Natural killer cell treated with Interleukin-12 subunit alpha and Interleukin-12 subunit beta and Interleukin-15 and Interleukin-18, amount 100 ng/mL, for 72 hours (primary cell): Measurements from ENCODE around the gene SLIT1. TPM values are rescaled to one million over a fixed set of nuclear protein-coding genes. Genes with fewer than 3 reads are reported as not detected.

Experiments used
- ATAC-seq, 2 donors: fragments of 150-1000 bp; cut with Tn5 transposase in 1 of 2; sonication (Bioruptor Pico), chemical (Tn5 transposase) in 1 of 2; 2 replicates each; pipeline ENCODE4 v1.10.0; 2021
- DNase-seq: peaks from one replicate; pipeline ENCODE4 v3.0.0; 2022; ENCODE audit warnings: low spot score
- H3K27ac Mint-ChIP-seq, 2 donors: 1 replicate in 1 of 2; 2 replicates in 1 of 2; pipeline ENCODE4 v1.8.0; 2022; ENCODE audit warnings: mixed read lengths in 2 of 2, mild to moderate bottlenecking in 1 of 2, moderate library complexity in 1 of 2
- H3K27me3 Mint-ChIP-seq, 2 donors: 1 replicate in 1 of 2; 2 replicates in 1 of 2; pipeline ENCODE4 v1.8.0; 2022; ENCODE audit warnings: mixed read lengths in 2 of 2
- H3K36me3 Mint-ChIP-seq: one replicate; pipeline ENCODE4 v1.8.0; 2022; ENCODE audit warnings: mixed read lengths
- H3K4me1 Mint-ChIP-seq, 2 donors: 1 replicate in 1 of 2; 2 replicates in 1 of 2; pipeline ENCODE4 v1.8.0; 2022; ENCODE audit warnings: low read depth in 2 of 2, mixed read lengths in 2 of 2, mild to moderate bottlenecking in 1 of 2
- H3K4me3 Mint-ChIP-seq: one replicate; pipeline ENCODE4 v1.8.0; 2022; ENCODE audit warnings: mixed read lengths
- H3K9me3 Mint-ChIP-seq: 2 replicates; pipeline ENCODE4 v1.8.0; 2022; ENCODE audit warnings: mixed read lengths
- total RNA-seq, 2 donors: library from RNA; stranded (reverse); gene quantifications; one replicate each; pipeline ENCODE4 v1.2.3, GENCODE V29; 2022

SLIT1 gene
- total RNA-seq, 2 donors from 2014 or later = 0.48 to 0.78 TPM

DNA sequence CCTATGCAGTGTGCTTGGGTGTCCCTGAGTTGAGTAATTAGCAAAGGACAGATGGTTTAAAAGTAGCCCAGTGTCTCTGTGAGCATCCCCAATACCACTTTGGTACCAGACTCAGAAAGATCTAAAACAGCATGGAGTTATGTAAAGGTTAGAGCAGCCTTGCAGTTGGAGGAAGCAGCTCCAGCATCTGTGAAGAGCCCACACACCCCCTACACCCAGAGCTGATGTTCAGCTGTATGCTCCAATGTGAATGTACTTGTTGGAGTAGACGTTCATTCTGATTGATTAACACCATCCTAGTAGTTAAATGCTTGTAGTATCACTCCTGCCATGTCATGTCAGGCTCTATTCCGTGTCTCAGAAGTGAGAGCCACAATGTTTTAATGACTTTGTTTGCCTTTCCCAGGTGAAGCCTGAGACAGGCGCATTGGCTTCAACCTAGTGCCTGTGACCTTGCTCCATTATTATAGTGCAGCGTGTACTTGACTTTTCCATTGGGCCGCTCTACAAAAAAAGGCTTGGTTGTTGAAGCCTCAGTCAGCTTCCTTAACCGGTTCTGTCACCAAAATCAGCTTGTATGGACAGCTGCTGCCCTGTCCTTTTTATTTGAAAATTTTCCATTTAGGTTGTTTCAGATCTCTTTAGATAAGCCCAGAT is 199.4 kb downstream of the SLIT1 start:
- DNase-seq (no peak), ATAC-seq (no peak)
- Mint-ChIP-seq H3K27me3 (no peaks in the 10 kb centered on the region), H3K4me3 (no peak overlapping the region), H3K4me1 (peaks cover 12 to 14% of the 10 kb centered on the region in 2 donors), H3K36me3 (peaks cover 11% of the 10 kb centered on the region), H3K27ac (no peak overlapping the region), H3K9me3 (no peaks in the 10 kb centered on the region)

DNA sequence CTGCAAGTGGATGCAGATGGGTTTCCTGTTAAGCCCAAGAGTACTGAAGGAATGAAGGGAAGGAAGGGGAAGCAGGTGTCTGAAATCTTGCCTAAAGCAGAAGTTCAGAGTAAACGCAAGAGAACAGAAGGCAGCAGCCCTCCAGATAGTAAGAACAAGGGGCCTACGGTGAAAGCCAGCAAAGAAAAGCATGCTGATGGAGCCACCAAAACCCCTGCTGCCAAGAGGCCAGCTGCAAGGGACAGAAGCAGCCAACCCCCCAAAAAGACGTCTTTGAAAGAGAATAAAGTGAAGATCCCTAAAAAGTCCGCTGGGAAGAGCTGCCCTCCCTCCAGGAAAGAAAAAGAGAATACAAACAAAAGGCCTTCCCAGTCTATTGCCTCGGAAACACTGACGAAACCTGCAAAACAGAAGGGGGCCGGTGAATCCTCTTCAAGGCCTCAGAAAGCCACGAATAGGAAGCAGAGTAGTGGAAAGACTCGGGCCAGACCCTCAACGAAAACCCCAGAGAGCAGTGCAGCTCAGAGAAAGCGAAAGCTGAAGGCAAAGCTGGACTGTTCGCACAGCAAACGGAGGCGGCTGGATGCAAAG is 201.1 kb downstream of the SLIT1 start:
- Mint-ChIP-seq H3K27me3 (no peaks in the 10 kb centered on the region), H3K4me1 (peaks cover 9 to 12% of the 10 kb centered on the region in 2 donors), H3K9me3 (no peaks in the 10 kb centered on the region), H3K36me3 (peaks cover 19% of the 10 kb centered on the region), H3K27ac (peak overlapping the region in 1 of 2 donors; percentile 18), H3K4me3 (peak overlapping the region; percentile 68)
- ATAC-seq = no peak
- DNase-seq = no peak

DNA sequence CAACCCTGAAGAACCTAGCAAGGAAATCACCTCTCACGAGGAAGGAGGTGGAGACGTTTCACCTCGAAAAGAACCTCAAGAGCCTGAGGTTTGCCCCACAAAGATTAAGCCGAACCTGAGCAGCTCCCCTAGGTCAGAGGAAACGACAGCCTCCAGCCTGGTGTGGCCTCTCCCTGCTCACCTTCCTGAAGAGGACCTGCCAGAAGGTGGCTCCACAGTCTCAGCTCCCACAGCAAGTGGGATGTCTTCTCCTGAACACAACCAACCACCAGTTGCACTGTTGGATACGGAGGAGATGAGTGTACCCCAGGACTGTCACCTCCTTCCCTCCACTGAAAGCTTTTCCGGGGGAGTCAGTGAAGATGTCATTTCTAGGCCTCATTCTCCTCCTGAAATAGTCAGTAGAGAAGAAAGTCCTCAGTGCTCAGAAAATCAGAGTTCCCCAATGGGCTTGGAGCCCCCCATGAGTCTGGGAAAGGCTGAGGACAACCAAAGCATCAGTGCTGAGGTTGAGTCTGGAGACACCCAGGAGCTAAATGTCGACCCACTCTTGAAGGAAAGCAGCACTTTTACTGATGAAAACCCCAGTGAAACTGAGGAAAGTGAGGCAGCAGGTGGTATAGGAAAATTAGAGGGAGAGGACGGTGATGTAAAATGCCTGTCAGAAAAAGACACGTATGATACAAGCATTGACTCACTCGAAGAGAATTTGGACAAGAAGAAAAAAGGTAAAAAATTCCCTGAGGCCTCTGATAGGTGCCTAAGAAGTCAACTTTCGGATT is 203.4 kb downstream of the SLIT1 start:
- Mint-ChIP-seq H3K4me3 (no peak overlapping the region), H3K4me1 (peaks cover 17 to 24% of the 10 kb centered on the region in 2 donors), H3K36me3 (peaks cover 19% of the 10 kb centered on the region), H3K27me3 (no peaks in the 10 kb centered on the region), H3K9me3 (no peaks in the 10 kb centered on the region), H3K27ac (no peak overlapping the region)
- ATAC-seq (no peak), DNase-seq (no peak)

- peak; percentile 65 to 84 for ATAC-seq
- no peaks in the 10 kb centered on the region for H3K27me3 Mint-ChIP-seq
- H3K4me3 Mint-ChIP-seq = peak overlapping the region; percentile 78
- H3K36me3 Mint-ChIP-seq = peaks cover 19% of the 10 kb centered on the region
- no peak for DNase-seq
- peak overlapping the region; percentile 79 to 82 for H3K27ac Mint-ChIP-seq
- H3K9me3 Mint-ChIP-seq = no peaks in the 10 kb centered on the region
- H3K4me1 Mint-ChIP-seq = peaks cover 7 to 15% of the 10 kb centered on the region in 2 donors
Measured at GRCh38 chr10:96978621-96979154, 207.1 kb downstream of the SLIT1 start.

DNA sequence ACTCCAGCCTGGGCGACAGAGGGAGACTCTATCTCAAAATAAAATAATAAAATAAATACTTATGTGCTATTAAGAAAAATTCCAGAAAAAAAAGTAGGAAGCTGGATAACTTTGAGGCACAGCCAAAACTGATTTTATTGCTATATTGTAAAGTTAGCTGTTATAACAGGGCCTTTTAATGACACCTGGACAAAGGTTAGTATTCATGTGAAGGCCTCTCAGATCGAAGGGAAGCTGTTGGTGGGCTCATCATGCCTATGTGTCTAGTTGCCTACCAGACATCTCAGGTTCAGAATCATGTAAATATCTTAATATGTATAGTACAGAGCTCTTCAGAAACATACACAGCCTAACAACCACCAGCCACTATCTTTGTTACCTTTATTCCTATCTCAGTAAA is 210.6 kb downstream of the SLIT1 start:
- ATAC-seq = no peak
- no peak for DNase-seq
- H3K27ac Mint-ChIP-seq = no peak overlapping the region
- H3K9me3 Mint-ChIP-seq = no peaks in the 10 kb centered on the region
- no peaks in the 10 kb centered on the region for H3K36me3 Mint-ChIP-seq
- H3K4me1 Mint-ChIP-seq = peaks cover 7 to 19% of the 10 kb centered on the region in 2 donors
- H3K4me3 Mint-ChIP-seq = no peak overlapping the region
- H3K27me3 Mint-ChIP-seq = no peaks in the 10 kb centered on the region

DNA sequence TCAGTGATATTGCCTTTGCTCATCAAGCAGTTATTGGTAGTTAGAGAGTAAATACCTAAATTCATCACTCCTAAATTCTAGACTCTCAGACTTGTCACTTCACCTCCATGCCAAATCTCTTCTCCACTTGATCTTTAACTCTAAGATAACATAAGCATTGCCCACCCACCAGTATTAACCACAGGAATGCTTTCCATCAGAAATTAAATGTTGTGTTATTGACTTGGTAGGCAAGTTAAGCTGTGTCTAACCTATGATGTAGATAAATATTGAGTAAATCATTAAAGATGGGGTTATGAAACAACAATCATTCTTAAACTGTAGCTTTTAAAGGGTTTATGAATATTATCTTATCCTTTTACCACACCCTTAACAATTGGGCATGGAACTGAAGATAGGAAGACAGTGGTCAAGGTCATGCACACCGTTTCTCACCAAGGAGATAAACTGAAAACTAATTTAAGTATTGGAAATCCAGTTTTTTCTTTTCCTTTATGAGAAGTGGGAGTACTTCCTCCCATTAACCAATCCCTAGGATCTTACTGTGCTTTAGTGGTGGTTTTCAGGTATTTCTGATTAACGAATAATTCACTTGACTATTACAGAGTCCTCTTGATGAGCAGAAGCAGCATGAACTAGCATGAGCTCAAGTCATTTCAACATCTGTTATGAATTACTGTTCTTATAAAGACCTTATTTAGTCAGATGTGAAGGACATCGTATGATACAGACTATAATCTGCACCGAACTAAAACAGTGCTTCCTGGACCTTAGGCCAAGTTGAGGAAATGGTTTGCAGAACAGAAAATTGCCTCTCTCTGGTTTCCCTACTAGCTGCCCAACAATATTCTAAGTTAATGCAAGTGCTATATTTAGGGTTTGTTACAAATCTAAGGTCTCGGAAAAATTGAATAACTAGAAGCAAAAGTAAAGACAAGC is 211.7 kb downstream of the SLIT1 start:
- Mint-ChIP-seq H3K36me3 (no peaks in the 10 kb centered on the region), H3K9me3 (no peaks in the 10 kb centered on the region)

GRCh38 chr10:96972264-96972663 is 213.5 kb downstream of the SLIT1 start:
- Mint-ChIP-seq H3K4me3 (no peak overlapping the region), H3K9me3 (no peaks in the 10 kb centered on the region), H3K27ac (no peak overlapping the region), H3K27me3 (no peaks in the 10 kb centered on the region), H3K36me3 (no peaks in the 10 kb centered on the region), H3K4me1 (peaks cover 4 to 5% of the 10 kb centered on the region in 2 donors)
- no peak for ATAC-seq
- DNase-seq = no peak

More for the DNA sequence above, 211.7 kb downstream of the SLIT1 start:
- DNase-seq (no peak), ATAC-seq (no peak)
- Mint-ChIP-seq H3K27ac (peak overlapping the region in 1 of 2 donors; percentile 65), H3K27me3 (no peaks in the 10 kb centered on the region), H3K4me3 (no peak overlapping the region), H3K4me1 (peaks cover 7 to 18% of the 10 kb centered on the region in 2 donors)

- Mint-ChIP-seq H3K36me3 (no peaks in the 10 kb centered on the region), H3K27me3 (no peaks in the 10 kb centered on the region), H3K4me1 (peaks cover 4 to 5% of the 10 kb centered on the region in 2 donors), H3K4me3 (no peak overlapping the region), H3K9me3 (no peaks in the 10 kb centered on the region), H3K27ac (no peak overlapping the region)
- ATAC-seq (no peak), DNase-seq (no peak)
Measured at GRCh38 chr10:96971324-96971723, 214.4 kb downstream of the SLIT1 start.

- Mint-ChIP-seq H3K4me3 (no peak overlapping the region), H3K4me1 (peaks cover 4 to 5% of the 10 kb centered on the region in 2 donors), H3K36me3 (no peaks in the 10 kb centered on the region), H3K9me3 (no peaks in the 10 kb centered on the region), H3K27me3 (no peaks in the 10 kb centered on the region), H3K27ac (no peak overlapping the region)
- ATAC-seq (no peak), DNase-seq (no peak)
Measured at GRCh38 chr10:96968682-96969423, 216.9 kb downstream of the SLIT1 start.

DNA sequence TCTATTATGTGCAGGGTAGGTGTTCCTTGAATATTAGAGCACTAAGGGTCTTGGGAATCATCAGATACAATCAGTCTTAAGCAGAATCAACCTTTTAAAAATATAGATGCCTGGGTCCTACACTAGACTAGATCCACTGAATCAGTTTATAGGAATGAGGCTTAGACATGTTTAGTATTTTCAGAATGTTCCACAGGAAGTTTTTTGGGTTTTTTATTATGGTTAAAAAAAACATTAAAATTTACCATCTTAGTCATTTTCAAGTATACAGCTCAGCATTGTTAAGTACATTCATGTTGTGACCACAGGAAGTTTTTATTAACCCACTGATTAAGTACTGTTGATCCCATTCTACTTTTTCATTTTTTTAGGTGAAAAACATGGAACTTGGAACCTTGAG is 217.9 kb downstream of the SLIT1 start:
- Mint-ChIP-seq H3K36me3 (no peaks in the 10 kb centered on the region), H3K4me3 (no peak overlapping the region), H3K9me3 (no peaks in the 10 kb centered on the region), H3K27me3 (no peaks in the 10 kb centered on the region), H3K27ac (no peak overlapping the region), H3K4me1 (peaks cover 4 to 5% of the 10 kb centered on the region in 2 donors)
- ATAC-seq = no peak
- DNase-seq = no peak

DNA sequence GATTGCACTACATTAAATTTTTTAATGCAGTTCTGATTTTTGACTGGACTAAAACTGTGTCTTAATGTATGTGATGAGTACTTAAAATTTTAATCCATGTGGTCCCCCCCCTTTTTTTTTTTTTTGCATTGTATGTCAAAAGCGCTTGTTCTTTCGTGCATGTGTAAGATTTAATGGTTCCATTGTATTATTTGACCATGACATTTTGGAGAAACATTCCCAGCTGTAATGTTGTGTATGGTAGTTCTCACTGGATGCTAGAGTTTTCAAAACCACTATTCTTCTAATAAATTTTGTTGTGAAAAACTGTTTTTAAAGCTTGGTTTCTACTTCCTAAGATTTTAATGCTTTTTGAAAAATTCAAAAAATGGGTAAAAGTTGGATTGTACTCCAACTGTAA is 221.6 kb downstream of the SLIT1 start:
- Mint-ChIP-seq H3K36me3 (no peaks in the 10 kb centered on the region), H3K4me1 (peaks cover 5 to 7% of the 10 kb centered on the region in 2 donors), H3K4me3 (no peak overlapping the region), H3K27me3 (no peaks in the 10 kb centered on the region), H3K27ac (no peak overlapping the region), H3K9me3 (no peaks in the 10 kb centered on the region)
- DNase-seq = no peak
- no peak for ATAC-seq

GRCh38 chr10:96960872-96961271 is 224.9 kb downstream of the SLIT1 start:
- no peak for ATAC-seq
- H3K4me1 Mint-ChIP-seq = peaks cover 5 to 7% of the 10 kb centered on the region in 2 donors
- peaks cover 1% of the 10 kb centered on the region for H3K36me3 Mint-ChIP-seq

More at GRCh38 chr10:96960872-96961271, 224.9 kb downstream of the SLIT1 start:
- H3K27me3 Mint-ChIP-seq = no peaks in the 10 kb centered on the region
- no peaks in the 10 kb centered on the region for H3K9me3 Mint-ChIP-seq
- no peak overlapping the region for H3K4me3 Mint-ChIP-seq
- no peak overlapping the region for H3K27ac Mint-ChIP-seq
- DNase-seq = no peak
